Upper lobe of left lung (tissue), 4 donors: ENCODE measurements around the gene NRP1.

Experiments used
- POLR2A ChIP-seq, 4 donors: fragments of 450-650 bp; IDR thresholded peaks; one replicate each; pipeline ENCODE4 v1.5.1; 2016 to 2017; ENCODE audit warnings: antibody characterized with exemption in 4 of 4, mild to moderate bottlenecking in 2 of 4
- POLR2AphosphoS5 ChIP-seq, 2 donors: sonication (generic); formaldehyde crosslinking; IDR thresholded peaks; one replicate each; pipeline ENCODE4 v1.5.1; 2017; ENCODE audit warnings: antibody characterized with exemption in 2 of 2
- TF ChIP-seq, protein P1 (sequence below), 6 experiments: fragments of 450-650 bp in 4 of 6; fragments of 200-600 bp in 2 of 6; sonication (generic) in 2 of 6; IDR thresholded peaks; one replicate each; pipeline ENCODE4 v1.5.1; 2016 to 2019; ENCODE audit warnings: antibody characterized with exemption in 6 of 6

DNA sequence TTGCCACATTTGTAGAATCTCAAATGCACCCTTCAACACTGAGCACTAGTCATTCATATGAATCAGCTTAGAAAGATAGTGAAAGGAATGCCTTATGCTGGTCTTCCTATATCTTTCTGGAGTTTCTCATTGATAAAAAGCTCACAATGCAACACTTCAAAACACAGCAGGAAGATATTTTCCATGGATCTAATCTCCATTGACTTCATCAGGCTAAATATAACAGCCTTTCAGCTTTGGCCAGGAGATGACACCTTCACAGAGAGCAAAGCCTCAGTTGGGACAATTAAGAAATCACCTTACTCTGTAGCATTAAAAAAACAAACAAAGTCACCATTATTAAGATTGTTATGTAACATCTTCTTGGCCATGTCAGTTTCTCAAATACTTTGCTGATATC is 6.7 kb downstream of the NRP1 start:
- TF ChIP-seq POLR2A (IDR thresholded peaks at IDR 0.05): no peak
- TF ChIP-seq, protein P1, sequence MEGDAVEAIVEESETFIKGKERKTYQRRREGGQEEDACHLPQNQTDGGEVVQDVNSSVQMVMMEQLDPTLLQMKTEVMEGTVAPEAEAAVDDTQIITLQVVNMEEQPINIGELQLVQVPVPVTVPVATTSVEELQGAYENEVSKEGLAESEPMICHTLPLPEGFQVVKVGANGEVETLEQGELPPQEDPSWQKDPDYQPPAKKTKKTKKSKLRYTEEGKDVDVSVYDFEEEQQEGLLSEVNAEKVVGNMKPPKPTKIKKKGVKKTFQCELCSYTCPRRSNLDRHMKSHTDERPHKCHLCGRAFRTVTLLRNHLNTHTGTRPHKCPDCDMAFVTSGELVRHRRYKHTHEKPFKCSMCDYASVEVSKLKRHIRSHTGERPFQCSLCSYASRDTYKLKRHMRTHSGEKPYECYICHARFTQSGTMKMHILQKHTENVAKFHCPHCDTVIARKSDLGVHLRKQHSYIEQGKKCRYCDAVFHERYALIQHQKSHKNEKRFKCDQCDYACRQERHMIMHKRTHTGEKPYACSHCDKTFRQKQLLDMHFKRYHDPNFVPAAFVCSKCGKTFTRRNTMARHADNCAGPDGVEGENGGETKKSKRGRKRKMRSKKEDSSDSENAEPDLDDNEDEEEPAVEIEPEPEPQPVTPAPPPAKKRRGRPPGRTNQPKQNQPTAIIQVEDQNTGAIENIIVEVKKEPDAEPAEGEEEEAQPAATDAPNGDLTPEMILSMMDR (IDR thresholded peaks at IDR 0.05): no peak
- TF ChIP-seq POLR2AphosphoS5 (IDR thresholded peaks at IDR 0.05): no peak
